Measurements from ENCODE around the gene GPR31.
A peak's percentile ranks its signal among the peaks of the same experiment; 100 is the strongest.
"Not testable (repeated sequence)": the region's sequence is repeated elsewhere in the genome, so short reads cannot be mapped to it uniquely, and the experiment has no call there.

Gene GPR31

GRCh38 chr6:167157863-167158262, at the start of gene GPR31:
TSS of gene GPR31 (minus strand) at chr6:167157980. CDS start at chr6:167157831, 149 bp downstream.
- DNase-seq, result no peak

- no peak for DNase-seq
Observed at GRCh38 chr6:167207527-167207926, 49.7 kb upstream of the GPR31 start.

- not testable (repeated sequence) for DNase-seq
Observed at GRCh38 chr6:167205316-167205715, 47.5 kb upstream of the GPR31 start.

- not testable (repeated sequence) for DNase-seq
Observed at GRCh38 chr6:167204059-167204348, 46.2 kb upstream of the GPR31 start.

- DNase-seq, result not testable (repeated sequence)
Observed at GRCh38 chr6:167203261-167204058, 45.7 kb upstream of the GPR31 start.

GRCh38 chr6:167202613-167203012, 44.8 kb upstream of the GPR31 start:
- not testable (repeated sequence) for DNase-seq

- no peak for DNase-seq
Observed at GRCh38 chr6:167200806-167201205, 43.0 kb upstream of the GPR31 start.

GRCh38 chr6:167195941-167196610, 38.3 kb upstream of the GPR31 start:
- DNase-seq, result not testable (repeated sequence)

GRCh38 chr6:167193515-167194125, 35.8 kb upstream of the GPR31 start:
- DNase-seq, result not testable (repeated sequence)

GRCh38 chr6:167191043-167191583, 33.3 kb upstream of the GPR31 start:
- DNase-seq, result not testable (repeated sequence)

- peak; percentile 9 for DNase-seq
Observed at GRCh38 chr6:167187275-167187674, 29.5 kb upstream of the GPR31 start.

- not testable (repeated sequence) for DNase-seq
Observed at GRCh38 chr6:167185101-167185500, 27.3 kb upstream of the GPR31 start.

- not testable (repeated sequence) for DNase-seq
Observed at GRCh38 chr6:167182913-167183314, 25.1 kb upstream of the GPR31 start.

GRCh38 chr6:167181351-167181750, 23.6 kb upstream of the GPR31 start:
- DNase-seq, result not testable (repeated sequence)

- DNase-seq, result not testable (repeated sequence)
Observed at GRCh38 chr6:167180086-167180485, 22.3 kb upstream of the GPR31 start.

- not testable (repeated sequence) for DNase-seq
Observed at GRCh38 chr6:167178896-167179655, 21.3 kb upstream of the GPR31 start.

GRCh38 chr6:167177271-167177670, 19.5 kb upstream of the GPR31 start:
- DNase-seq, result not testable (repeated sequence)

- DNase-seq, result not testable (repeated sequence)
Observed at GRCh38 chr6:167172011-167172410, 14.2 kb upstream of the GPR31 start.

- not testable (repeated sequence) for DNase-seq
Observed at GRCh38 chr6:167171300-167171699, 13.5 kb upstream of the GPR31 start.

- not testable (repeated sequence) for DNase-seq
Observed at GRCh38 chr6:167169867-167170266, 12.1 kb upstream of the GPR31 start.

- DNase-seq, result not testable (repeated sequence)
Observed at GRCh38 chr6:167168296-167168695, 10.5 kb upstream of the GPR31 start.

GRCh38 chr6:167167699-167168098, 9.9 kb upstream of the GPR31 start:
- not testable (repeated sequence) for DNase-seq
